Posterior cingulate gyrus (tissue), 11 donors: Measurements from ENCODE around the gene RALGAPA2.

Experiments
- DNase-seq, 10 donors: peaks; one replicate each; pipeline versions ENCODE4 v3.0.0 to v3.0.0-alpha.2; 2020 to 2021; ENCODE audit warnings: mixed read lengths in 3 of 10
- intact Hi-C: fragments of 100-400 bp; cut with DNase I; formaldehyde crosslinking; loops from one replicate; pipeline ENCODE4 v1.15.1; 2023

Gene RALGAPA2

DNA sequence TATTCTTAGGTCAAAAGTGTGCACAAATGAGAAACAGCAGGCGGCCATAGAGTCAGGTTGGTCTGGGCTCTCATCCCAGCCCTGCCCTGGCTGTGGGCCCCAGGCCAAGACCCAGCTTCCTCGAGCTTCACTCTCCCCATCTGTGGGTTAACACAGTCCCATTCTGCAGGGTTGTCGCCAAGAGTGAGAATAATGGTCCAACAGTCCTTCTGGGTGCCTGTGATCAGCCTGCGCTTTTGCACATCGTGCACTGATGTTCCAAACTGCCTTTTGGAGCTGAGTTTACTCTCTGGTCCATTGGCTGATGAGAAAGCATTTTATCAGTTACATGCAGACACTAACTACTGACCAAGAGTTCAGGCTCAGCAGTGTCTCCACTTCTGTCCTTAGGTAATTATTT lies 261.9 kb downstream of the RALGAPA2 start:
- DNase-seq: peak in 9 of 10 donors; percentile 52 to 93 (median 65)
- intact Hi-C loops: loop anchor here (5.0 kb wide), 2 partner anchors 47 to 88 kb away; no protein-coding TSS in a partner anchor

DNA sequence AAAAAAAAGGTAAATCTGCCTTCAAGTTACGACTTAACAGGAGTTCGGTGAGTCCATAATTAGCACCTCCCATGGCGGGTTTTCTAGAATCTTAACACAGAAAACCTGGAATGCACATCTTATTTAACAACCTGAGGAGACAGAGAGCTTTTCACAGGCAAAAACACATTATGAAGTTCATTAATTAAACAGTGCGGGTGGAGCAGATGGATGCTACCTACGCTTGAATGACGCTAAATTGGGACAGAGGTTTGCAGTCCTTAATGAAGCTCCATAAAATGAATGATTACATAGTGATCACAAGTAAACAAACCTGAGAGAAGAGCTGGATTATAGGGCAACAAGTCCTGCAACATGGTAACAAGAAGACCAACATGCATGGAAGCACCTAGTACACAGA lies 263.6 kb downstream of the RALGAPA2 start:
- intact Hi-C loops: no loop called here
- DNase-seq: no peak

DNA sequence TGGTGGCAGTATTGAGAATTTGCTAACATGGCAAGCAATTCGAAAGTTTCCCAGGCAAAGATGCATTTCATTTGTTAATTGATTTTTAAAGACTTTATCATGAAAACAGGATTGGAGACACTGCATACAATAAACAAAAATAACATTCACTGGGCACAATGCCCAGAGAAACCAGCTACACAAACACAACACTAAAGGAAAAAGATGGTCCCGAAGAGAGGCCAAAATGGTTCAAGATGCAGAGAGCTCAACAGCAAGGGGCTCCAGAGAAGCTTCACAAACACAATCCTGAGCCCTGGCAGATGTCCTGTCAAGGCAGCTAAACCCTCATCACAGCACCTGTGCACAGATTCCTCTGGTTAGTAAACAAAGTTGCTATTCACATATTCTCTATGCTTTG lies 265.2 kb downstream of the RALGAPA2 start:
- no peak for DNase-seq
- intact Hi-C loops: no loop called here

DNA sequence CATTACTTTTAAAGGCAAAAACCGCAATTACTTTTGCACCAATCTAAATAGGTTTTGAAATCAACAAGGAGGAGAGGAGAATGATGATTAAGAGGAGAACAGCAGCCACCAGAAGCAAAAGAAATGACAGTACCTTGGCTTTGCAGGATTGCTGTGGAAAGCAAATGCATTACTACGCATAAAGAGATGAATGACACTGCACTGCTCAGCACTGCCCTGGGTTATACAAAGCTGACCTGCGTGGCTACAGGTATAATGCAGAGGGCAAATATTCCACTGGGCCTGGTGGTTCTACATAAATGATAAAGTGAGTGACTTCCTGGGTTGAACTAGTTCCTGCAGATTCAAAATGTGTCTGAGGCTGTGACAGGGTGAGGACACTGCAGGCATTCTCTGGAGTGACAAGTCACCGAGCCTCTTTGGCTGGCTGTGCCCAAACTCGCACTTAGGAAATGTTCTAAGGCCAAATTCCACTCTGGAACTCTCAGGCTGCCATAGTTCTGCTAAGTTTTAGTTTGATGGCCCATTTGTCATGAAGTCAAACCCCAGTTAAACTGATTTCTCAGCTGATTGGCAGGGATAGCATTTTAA lies 265.9 kb downstream of the RALGAPA2 start:
- intact Hi-C loops: no loop called here
- no peak for DNase-seq

DNA sequence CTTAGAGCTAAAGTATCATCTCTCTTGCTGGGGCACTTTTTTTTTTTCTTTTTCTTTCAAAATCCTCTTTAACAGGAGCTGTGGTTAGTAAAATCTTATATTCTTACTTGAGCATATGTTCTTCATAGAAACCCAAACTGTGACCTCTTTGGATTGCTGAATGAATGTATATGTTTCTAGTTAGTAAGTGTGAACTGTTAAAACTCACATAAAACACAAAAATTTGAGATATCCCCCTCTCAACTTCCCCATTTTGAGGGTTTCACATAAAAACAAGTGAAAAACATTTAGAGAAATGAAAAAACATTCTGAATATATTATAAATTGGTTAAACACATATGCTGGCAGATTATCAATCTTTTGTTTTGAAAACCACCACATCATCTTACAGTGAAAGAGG lies 266.4 kb downstream of the RALGAPA2 start:
- DNase-seq: no peak
- intact Hi-C loops: no loop called here

DNA sequence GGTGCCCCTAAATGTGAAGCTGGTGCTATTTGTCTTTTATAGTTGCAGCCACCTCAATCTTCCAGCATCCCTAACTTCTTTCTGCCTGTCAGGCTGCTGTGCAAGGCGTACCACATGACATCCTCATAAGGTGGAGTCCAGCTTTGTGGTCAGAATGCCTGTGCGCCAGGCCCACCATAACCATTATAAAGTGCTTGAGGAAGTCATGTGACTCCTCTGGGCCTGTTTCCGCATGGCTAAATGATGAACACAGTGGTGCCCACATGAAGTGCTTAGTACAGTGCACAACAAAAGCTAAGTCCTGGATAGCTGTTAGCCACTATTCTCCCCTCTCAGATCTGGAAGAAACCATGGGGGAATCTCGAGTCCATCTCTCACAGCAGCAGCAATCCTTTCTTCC lies 268.9 kb downstream of the RALGAPA2 start:
- DNase-seq: no peak
- intact Hi-C loops: no loop called here

DNA sequence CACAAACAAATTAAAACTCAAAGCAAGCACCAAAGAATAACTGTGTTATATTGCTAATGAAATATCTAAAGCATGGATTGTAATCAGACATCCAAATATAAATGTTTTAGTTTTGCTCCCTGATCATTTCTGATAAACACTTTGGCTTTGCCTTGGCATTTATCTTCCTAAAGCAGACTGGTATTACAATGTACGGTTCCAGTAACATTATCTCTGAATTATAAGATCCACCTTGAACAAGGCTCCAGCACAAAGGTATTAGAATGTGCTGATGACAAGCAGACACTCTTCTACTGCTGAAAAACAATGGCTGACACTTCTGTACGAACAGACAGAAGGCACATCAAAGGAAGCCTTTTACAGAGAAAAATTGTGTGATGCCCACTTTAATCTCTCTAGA lies 270.0 kb downstream of the RALGAPA2 start:
- DNase-seq: no peak
- intact Hi-C loops: no loop called here

DNA sequence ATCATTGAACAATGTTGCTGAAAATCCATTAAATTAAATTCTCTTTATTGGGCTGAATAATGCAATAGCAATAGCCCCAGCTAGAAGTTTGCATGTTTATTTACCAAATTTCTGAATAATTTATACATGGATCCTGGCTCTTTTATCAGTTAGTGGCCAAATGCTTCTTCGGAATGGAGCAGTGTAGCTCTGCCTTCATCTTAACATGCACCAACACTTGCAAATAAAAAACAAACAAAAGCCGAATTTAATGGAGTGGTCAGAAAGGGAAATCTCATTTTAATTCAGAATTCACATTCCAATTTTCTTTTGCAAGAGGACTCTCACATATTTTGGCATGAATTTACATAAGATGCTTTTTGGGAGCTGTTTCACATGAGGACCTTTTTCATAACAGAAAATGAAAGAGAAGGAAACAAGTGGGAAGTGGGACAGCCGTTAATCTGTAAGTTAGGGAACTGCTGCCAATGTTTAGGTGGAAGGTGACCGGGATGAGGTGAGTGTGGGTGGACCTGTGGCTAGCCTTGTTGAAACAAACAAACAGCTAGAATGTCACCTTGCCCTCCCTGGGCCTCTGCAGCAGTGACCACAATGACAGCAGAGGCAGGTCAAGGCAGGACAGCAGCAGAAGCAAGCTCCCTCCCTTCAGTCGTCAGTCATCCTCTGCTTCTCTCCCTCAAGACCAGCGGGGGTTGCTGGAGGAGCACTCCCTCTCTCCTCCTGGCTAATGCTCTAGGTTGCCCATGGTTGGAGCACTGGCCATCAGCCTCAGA lies 271.4 kb downstream of the RALGAPA2 start:
- intact Hi-C loops: no loop called here
- peak in 1 of 10 donors; percentile 59 for DNase-seq

DNA sequence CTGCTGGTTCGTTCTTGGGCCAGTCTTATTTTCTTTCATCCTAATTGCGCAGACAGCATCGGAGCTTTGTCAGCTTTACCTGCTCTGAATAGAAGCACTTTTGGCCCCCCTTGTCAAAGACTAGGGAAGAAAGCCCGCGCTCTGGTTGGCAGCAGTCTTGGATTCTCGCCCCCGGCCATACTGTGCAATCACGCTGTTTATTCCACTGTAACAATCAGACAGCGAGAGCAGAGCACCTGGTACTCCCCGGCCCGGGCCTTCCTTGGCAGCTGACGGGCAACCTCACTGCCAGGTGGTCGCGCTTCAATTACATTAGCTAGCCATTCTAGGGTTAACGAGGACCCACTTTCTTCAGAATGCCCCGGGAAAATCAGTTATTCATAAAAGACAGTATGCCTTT lies 272.0 kb downstream of the RALGAPA2 start:
- peak in 1 of 10 donors; percentile 59 for DNase-seq
- intact Hi-C loops: no loop called here

DNA sequence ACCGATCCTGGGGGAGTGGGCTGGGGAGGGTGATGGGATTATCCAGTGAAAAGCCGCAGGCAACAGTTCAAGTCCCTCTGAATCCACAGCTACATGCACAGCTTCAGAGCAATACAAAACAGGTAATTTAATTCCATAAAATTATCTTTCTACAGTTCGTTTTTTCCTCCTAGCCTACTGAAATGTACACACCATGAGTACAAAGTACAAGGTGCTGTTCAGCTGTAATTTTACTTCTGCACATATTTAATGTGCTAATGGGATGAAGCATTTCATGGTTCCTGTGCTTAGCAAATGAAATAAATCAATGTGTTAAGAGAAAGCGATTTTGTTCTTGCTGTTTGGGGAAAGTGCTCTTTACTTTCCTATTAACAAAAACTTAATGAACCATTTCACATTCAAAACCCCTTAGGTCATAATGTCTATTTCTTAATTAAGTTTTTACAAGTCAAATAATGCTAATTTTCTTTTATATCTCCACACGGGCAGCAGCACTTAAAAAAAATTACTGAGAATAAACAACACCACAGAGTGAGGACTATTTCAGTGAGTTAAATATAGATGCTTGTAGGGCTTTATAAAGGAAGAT lies 272.7 kb downstream of the RALGAPA2 start:
- intact Hi-C loops: no loop called here
- no peak for DNase-seq

DNA sequence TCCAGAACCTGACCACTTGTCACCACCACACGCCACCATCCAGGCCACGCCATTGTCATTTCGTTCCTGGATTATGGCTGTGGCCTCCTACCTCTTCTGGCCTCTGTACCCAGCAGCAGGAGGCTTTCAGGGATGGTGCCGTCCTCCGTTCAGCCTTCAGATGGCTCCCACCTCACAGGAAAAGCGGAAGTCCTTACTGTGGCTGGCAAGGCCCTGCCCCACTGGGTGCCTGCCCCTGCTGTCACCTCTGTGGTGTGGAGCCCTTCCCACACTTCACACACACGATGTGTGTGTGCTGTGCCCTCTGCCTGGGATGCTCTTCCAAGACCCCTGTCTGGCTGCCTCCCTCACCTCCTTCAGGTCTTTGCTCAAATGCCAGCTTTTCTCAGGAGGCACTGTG lies 275.1 kb downstream of the RALGAPA2 start:
- intact Hi-C loops: no loop called here
- DNase-seq: no peak

DNA sequence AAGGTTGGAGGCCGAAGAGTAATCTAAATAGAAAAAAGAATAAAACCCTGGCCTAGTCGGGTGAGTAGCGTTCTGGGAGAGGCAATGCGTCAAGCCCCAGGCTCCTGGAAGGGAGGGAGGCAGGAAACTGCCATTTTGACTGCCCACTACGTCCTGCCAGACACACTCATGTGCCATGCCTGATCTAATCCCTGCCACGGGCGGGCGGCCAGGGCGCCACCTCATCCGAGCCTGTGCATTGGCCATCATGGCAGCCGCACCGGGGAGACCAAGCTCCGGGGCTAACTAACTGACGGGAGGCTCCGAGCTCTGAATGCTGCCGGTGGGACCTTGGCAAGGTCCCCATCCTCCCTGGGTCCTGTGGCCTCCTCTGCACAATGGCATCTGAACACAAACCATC lies 275.8 kb downstream of the RALGAPA2 start:
- DNase-seq: no peak
- intact Hi-C loops: no loop called here

DNA sequence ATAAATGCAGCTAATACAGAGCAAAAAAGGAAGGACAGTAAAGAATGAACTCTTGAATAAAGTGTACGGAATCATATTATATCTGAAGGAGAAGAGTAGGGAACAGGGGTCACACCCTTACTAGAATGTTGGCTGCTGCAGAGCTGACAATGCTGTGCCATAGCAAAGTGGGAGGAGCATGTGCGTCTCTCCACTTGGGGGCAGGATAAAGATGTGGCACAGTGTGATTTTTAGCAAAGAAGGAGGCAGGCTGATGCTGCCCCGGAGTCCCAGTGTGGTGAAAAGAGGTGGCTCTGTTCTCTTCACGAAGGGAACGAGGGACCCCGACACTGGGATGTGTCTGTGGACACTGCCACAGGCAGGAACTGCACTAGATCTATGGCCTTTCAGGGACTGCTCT lies 277.0 kb downstream of the RALGAPA2 start:
- DNase-seq: peak in 4 of 10 donors; percentile 42 to 87 (median 54)
- intact Hi-C loops: no loop called here

DNA sequence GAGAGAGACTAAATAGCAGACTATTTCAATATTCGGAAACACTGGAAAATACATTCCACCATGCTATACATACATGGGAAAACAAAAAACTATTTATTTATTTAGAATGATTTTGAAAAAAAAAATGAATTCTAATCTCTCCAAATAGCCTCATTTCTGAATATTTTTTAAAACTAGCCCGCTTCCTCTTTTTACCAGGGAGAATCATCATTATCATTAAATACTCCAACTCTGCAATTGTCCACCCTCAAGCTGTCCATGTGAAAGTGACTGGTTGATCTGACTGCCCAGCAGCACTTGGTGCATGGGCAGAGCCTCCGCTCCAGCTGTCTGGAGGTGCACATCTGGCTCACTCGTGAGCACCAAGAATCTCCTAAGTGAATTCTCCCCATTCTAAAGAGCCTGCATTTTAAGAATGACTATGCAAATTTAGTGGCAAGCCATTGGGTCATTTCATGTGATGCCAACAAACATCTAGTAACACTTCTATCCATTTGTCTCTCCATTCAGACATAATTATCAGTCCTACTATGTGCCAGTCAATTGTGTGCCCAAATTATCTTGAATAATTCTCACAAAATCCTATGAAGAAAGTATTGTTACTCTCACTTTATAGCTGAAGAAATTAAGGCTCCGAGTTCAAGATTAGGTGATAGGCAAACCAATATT lies 279.7 kb downstream of the RALGAPA2 start:
- DNase-seq: no peak
- intact Hi-C loops: no loop called here

DNA sequence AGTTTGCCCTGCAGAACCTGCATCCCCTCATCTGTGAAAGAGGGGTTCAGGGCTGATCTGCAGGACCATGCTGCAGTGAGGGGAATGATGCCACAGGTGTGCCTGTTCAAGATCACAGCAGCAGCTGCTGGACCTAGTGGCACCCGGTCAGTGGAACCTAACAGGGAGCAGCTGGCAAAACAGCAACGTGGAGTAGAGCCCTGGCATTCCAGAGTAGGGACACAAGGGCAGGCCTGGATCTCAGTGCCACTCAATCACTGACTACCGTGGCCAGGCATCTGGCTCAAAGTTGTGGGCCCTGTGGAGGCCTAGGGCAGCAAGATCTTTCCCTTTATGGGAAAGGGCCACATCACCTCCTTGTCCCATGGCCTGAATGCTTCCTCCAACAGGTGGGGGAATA lies 282.4 kb downstream of the RALGAPA2 start:
- DNase-seq: no peak
- intact Hi-C loops: no loop called here

DNA sequence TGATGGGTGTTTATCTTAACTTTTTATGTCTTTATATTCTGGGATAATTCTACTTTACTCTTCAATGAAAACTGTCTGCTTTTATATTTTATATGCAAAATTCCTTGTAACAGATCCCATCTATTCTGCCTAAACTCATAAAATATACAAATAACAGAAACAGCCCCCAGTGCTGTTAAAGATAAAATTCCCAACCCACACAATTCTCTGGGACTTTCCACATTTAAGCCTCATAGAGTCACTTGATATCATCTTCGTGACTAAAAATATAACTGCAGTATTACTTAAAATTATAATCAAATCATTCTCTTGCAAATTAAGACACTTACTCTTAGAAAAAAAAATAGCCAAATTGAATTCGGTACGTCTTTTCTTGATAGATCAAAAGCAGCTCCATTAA lies 284.4 kb downstream of the RALGAPA2 start:
- intact Hi-C loops: no loop called here

DNA sequence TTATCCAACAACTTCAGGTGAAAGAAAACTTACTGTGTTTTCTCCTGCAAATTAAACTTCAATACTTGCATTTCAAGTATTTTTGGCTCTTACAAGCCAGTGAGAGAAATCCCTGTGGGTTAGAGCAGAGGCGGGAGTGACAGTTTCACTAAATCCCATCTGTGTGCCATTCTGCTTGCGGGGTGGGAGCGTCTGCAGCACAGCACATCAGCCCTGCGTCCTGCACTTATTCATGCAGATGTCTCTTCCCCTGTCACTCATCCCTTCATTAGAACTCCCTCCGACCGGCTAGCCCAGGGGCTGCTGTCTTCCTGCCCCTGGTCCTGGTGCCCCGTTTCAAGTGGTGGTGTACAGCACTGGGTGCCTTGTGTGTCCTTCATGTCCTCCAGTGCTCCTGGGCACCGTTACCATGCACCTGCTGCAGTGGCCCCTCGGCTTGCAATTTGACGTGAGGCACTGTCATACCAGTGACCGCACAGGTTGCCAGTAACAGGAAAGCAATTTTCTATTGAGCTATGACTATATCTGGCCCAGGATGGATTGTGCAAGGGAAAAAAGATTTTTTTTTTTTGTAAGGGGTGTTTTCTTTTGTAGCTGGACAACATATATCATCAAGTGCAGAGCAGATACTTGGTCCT lies 285.1 kb downstream of the RALGAPA2 start:
- peak in 3 of 10 donors; percentile 51 to 84 (median 75) for DNase-seq
- intact Hi-C loops: no loop called here

More for the DNA sequence above, 284.4 kb downstream of the RALGAPA2 start:
- no peak for DNase-seq

DNA sequence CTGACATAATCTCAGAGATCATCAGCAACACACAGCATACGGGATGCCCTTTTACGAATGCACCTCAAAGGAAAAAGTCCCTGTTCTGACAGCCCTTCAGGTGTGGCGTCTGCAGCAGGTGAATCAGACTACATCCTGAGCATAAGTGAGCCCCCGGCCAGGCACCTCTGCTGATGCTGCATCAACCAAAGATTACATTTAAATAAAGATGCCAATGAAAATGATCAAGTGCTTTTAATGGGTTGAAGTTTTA lies 285.9 kb downstream of the RALGAPA2 start:
- intact Hi-C loops: no loop called here
- DNase-seq: no peak

DNA sequence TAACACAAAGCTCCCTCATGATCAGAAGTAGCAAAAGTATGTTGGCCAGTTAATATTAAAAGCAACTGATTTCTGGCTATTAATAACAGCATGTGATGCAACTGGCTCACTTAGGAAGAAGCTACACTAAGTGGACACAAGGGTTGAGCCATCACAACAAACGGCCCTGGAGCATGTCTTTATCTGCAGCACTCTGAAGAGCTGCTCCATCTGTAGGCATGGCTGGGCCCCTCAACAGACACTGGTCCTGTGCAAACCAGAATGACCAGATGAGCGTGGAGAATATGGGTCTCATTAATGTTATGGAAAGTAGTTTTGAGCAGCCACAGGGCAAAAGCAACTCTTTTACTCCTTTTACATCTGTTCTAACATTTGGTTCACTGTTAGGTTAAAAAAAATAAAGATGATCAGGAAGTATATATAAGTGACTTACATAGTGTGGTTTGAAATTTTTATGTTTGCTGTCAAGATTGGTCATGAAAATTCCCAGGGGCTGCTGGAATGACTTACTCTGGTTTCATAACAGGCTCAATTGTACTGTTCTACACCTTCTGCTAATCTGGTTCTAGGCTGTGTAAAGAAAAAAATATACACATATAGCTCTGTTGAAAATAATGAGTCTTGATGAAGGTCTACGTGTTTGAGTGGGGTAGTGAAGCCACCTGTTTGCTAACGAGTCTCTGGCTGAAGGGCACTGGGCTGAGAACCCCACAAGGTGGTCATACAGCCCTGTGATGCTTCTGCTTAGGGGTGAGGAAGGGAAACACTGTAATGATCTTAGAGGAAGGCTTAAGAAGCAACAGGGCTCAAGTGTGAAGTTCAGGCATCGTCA lies 286.4 kb downstream of the RALGAPA2 start:
- intact Hi-C loops: no loop called here
- DNase-seq: no peak

DNA sequence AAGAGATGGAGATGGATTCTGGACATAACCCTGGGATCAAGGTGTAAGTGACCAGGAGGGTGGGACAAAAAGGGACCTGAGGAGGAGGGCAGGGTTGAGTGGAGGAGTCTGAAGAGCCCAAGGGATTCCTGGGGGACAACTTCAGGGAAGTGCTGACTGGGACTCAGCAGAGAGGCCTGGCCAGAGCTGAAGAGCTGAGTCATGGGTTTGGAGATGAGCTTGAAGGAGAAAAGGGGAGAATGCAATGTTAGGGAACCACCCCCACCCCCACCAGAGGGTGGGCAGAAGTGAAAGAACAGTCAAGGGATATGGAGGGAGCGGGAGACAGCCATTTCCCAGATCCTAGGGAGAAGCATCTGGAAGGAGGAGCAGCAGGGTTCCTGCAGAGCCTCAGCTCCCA lies 289.3 kb downstream of the RALGAPA2 start:
- intact Hi-C loops: no loop called here
- DNase-seq: no peak
